MM.1S (cell line): Measurements from ENCODE around the gene ENOX1.

Source experiments
- EZH2phosphoT487 ChIP-seq: fragments of 300-600 bp; sonication (generic); IDR thresholded peaks from 2 replicates; pipeline ENCODE4 v1.6.1; 2018; ENCODE audit warnings: antibody characterized with exemption, low read length
- TF ChIP-seq, protein P1 (sequence below): fragments of 300-600 bp; sonication (generic); IDR thresholded peaks from 2 replicates; pipeline ENCODE4 v1.5.1; 2016; ENCODE audit warnings: antibody characterized with exemption, low read length, mixed read lengths

DNA sequence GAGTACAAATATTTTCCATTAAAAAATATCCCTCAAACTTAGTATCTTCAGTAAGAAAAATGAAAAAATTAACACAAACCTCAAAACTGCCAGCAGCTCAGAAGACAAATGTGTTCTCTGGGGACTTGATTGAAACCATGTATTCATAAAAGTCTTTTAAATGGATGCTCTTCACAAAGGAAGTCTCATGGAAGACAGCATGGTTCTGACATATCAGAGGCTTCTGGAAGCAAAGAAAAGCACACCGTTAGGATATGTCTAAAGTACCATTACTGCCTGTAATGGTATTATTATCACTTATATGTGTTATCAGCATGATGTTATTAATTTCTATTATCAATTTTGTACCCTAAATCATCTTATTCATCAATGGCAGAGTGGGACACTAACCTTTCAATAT lies 302.8 kb downstream of the ENOX1 start:
- TF ChIP-seq, protein P1, sequence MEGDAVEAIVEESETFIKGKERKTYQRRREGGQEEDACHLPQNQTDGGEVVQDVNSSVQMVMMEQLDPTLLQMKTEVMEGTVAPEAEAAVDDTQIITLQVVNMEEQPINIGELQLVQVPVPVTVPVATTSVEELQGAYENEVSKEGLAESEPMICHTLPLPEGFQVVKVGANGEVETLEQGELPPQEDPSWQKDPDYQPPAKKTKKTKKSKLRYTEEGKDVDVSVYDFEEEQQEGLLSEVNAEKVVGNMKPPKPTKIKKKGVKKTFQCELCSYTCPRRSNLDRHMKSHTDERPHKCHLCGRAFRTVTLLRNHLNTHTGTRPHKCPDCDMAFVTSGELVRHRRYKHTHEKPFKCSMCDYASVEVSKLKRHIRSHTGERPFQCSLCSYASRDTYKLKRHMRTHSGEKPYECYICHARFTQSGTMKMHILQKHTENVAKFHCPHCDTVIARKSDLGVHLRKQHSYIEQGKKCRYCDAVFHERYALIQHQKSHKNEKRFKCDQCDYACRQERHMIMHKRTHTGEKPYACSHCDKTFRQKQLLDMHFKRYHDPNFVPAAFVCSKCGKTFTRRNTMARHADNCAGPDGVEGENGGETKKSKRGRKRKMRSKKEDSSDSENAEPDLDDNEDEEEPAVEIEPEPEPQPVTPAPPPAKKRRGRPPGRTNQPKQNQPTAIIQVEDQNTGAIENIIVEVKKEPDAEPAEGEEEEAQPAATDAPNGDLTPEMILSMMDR, result no peak
- no peak for TF ChIP-seq EZH2phosphoT487
